ACC112 (cell line): ENCODE data around the gene KIAA1191.

Experiments
- H2AFZ ChIP-seq: fragments of 200-600 bp; sonication (generic); one replicate; pipeline ENCODE4 v1.6.0; 2017; ENCODE audit warnings: antibody characterized with exemption, low read length; ENCODE audit not compliant: unreplicated experiment
- H3K27ac ChIP-seq: fragments of 200-600 bp; sonication (generic); 2 replicates; pipeline ENCODE4 v1.5.1; 2014; ENCODE audit warnings: low read depth, mild to moderate bottlenecking, antibody characterized with exemption, low read length, moderate library complexity
- H3K27me3 ChIP-seq: fragments of 200-600 bp; sonication (generic); 2 replicates; pipeline ENCODE4 v1.6.1; 2014; ENCODE audit warnings: mild to moderate bottlenecking, antibody characterized with exemption, low read length, moderate library complexity, mixed read lengths; ENCODE audit not compliant: insufficient read depth
- H3K36me3 ChIP-seq: fragments of 200-600 bp; sonication (generic); 2 replicates; pipeline ENCODE4 v1.6.1; 2016; ENCODE audit warnings: mild to moderate bottlenecking, antibody characterized with exemption, low read length, moderate library complexity, mixed read lengths; ENCODE audit not compliant: insufficient read depth
- H3K4me1 ChIP-seq: fragments of 200-600 bp; sonication (generic); one replicate; pipeline ENCODE4 v1.6.1; 2016; ENCODE audit warnings: low read length, mixed read lengths; ENCODE audit not compliant: insufficient read depth, unreplicated experiment, control insufficient read depth
- H3K4me3 ChIP-seq: fragments of 200-600 bp; sonication (generic); 2 replicates; pipeline ENCODE4 v1.5.1; 2014; ENCODE audit warnings: mild to moderate bottlenecking, low read depth, low read length
- H3K79me2 ChIP-seq: fragments of 200-600 bp; sonication (generic); one replicate; pipeline ENCODE4 v1.6.0; 2016; ENCODE audit warnings: low read length; ENCODE audit not compliant: control insufficient read depth, unreplicated experiment, insufficient read depth

The KIAA1191 gene

GRCh38 chr5:176388444-176389134 lies 27.0 kb upstream of the KIAA1191 start, which contains the start of the genes HIGD2A and NOP16:
HIGD2A (plus strand) TSS chr5:176388751; CDS start chr5:176388820, 69 bp downstream.
NOP16 (minus strand) TSS chr5:176388598; CDS start chr5:176388539, 59 bp downstream.
- no peaks in the 10 kb centered on the region for H3K27me3 ChIP-seq
- H2AFZ ChIP-seq = peak within 1 kb of the TSS; percentile 52
- peak within 1 kb of the TSS; percentile 84 for H3K4me3 ChIP-seq
- peaks cover 15% of the 10 kb centered on the region for H3K4me1 ChIP-seq
- peaks cover 7% of the 10 kb centered on the region; the same call in 1 of the 2 replicates for H3K36me3 ChIP-seq
- H3K79me2 ChIP-seq = peaks cover 35% of the 10 kb centered on the region
- H3K27ac ChIP-seq = peak within 1 kb of the TSS; percentile 87

GRCh38 chr5:176388003-176388443 lies 26.5 kb upstream of the KIAA1191 start:
- peak overlapping the region; percentile 36 for H2AFZ ChIP-seq
- peak overlapping the region; percentile 84 for H3K4me3 ChIP-seq
- peak overlapping the region; percentile 87 for H3K27ac ChIP-seq
- no peaks in the 10 kb centered on the region for H3K27me3 ChIP-seq
- H3K36me3 ChIP-seq = peaks cover 7% of the 10 kb centered on the region; the same call in 1 of the 2 replicates
- peaks cover 35% of the 10 kb centered on the region for H3K79me2 ChIP-seq
- peaks cover 15% of the 10 kb centered on the region for H3K4me1 ChIP-seq

- Histone ChIP-seq H3K36me3 (peaks cover 7% of the 10 kb centered on the region; the same call in 1 of the 2 replicates), H3K79me2 (peaks cover 35% of the 10 kb centered on the region)
Observed at GRCh38 chr5:176387384-176387925, 25.9 kb upstream of the KIAA1191 start.

GRCh38 chr5:176386491-176386890 lies 24.9 kb upstream of the KIAA1191 start:
- H3K27ac ChIP-seq = no peak overlapping the region
- H3K4me3 ChIP-seq = peak overlapping the region; percentile 84; the same call in 1 of the 2 replicates
- H3K79me2 ChIP-seq = peaks cover 35% of the 10 kb centered on the region
- H3K36me3 ChIP-seq = peaks cover 7% of the 10 kb centered on the region; the same call in 1 of the 2 replicates
- H3K27me3 ChIP-seq = no peaks in the 10 kb centered on the region
- H3K4me1 ChIP-seq = peaks cover 15% of the 10 kb centered on the region
- no peak overlapping the region for H2AFZ ChIP-seq

More at GRCh38 chr5:176387384-176387925, 25.9 kb upstream of the KIAA1191 start:
- Histone ChIP-seq H3K4me1 (peaks cover 15% of the 10 kb centered on the region), H2AFZ (no peak overlapping the region), H3K4me3 (peak overlapping the region; percentile 84), H3K27ac (peak overlapping the region; percentile 87), H3K27me3 (no peaks in the 10 kb centered on the region)

- Histone ChIP-seq H3K4me3 (no peak overlapping the region), H2AFZ (no peak overlapping the region), H3K36me3 (peaks cover 12% of the 10 kb centered on the region; the same call in 1 of the 2 replicates), H3K79me2 (peaks cover 32% of the 10 kb centered on the region), H3K27ac (no peak overlapping the region), H3K27me3 (no peaks in the 10 kb centered on the region), H3K4me1 (peaks cover 15% of the 10 kb centered on the region)
Observed at GRCh38 chr5:176384991-176385390, 23.4 kb upstream of the KIAA1191 start.

- Histone ChIP-seq H2AFZ (no peak overlapping the region), H3K27ac (no peak overlapping the region), H3K27me3 (no peaks in the 10 kb centered on the region), H3K79me2 (peaks cover 32% of the 10 kb centered on the region), H3K4me1 (peaks cover 15% of the 10 kb centered on the region), H3K36me3 (peaks cover 12% of the 10 kb centered on the region; the same call in 1 of the 2 replicates), H3K4me3 (no peak overlapping the region)
Observed at GRCh38 chr5:176384366-176384930, 22.9 kb upstream of the KIAA1191 start.

GRCh38 chr5:176383961-176384360 lies 22.4 kb upstream of the KIAA1191 start:
- Histone ChIP-seq H2AFZ (no peak overlapping the region), H3K36me3 (peaks cover 12% of the 10 kb centered on the region; the same call in 1 of the 2 replicates), H3K4me1 (peaks cover 15% of the 10 kb centered on the region), H3K27ac (no peak overlapping the region), H3K79me2 (peaks cover 32% of the 10 kb centered on the region), H3K27me3 (no peaks in the 10 kb centered on the region), H3K4me3 (no peak overlapping the region)

- Histone ChIP-seq H3K27me3 (no peaks in the 10 kb centered on the region), H2AFZ (no peak overlapping the region), H3K36me3 (peaks cover 12% of the 10 kb centered on the region; the same call in 1 of the 2 replicates), H3K27ac (no peak overlapping the region), H3K4me3 (no peak overlapping the region), H3K79me2 (peaks cover 32% of the 10 kb centered on the region), H3K4me1 (peaks cover 15% of the 10 kb centered on the region)
Observed at GRCh38 chr5:176383248-176383905, 21.8 kb upstream of the KIAA1191 start.

GRCh38 chr5:176382721-176383120 lies 21.2 kb upstream of the KIAA1191 start:
- H3K36me3 ChIP-seq = peaks cover 12% of the 10 kb centered on the region; the same call in 1 of the 2 replicates

GRCh38 chr5:176381979-176382378 lies 20.4 kb upstream of the KIAA1191 start:
- peaks cover 10% of the 10 kb centered on the region for H3K4me1 ChIP-seq
- peaks cover 18% of the 10 kb centered on the region for H3K79me2 ChIP-seq
- no peak overlapping the region for H2AFZ ChIP-seq
- H3K27ac ChIP-seq = no peak overlapping the region
- no peak overlapping the region for H3K4me3 ChIP-seq
- peaks cover 12% of the 10 kb centered on the region; the same call in 1 of the 2 replicates for H3K36me3 ChIP-seq
- no peaks in the 10 kb centered on the region for H3K27me3 ChIP-seq

More at GRCh38 chr5:176382721-176383120, 21.2 kb upstream of the KIAA1191 start:
- Histone ChIP-seq H2AFZ (no peak overlapping the region), H3K27me3 (no peaks in the 10 kb centered on the region), H3K4me1 (peaks cover 15% of the 10 kb centered on the region), H3K79me2 (peaks cover 25% of the 10 kb centered on the region), H3K27ac (no peak overlapping the region), H3K4me3 (no peak overlapping the region)
